ENCODE data around the gene MINDY4. TPM values are rescaled to one million over a fixed set of nuclear protein-coding genes. Genes with fewer than 3 reads are reported as not detected.

Gene MINDY4
- total and polyA plus RNA-seq, 2 donors (not counting 1 experiment from before 2014, with no cell fraction given): 0.12 to 1.1 TPM

DNA sequence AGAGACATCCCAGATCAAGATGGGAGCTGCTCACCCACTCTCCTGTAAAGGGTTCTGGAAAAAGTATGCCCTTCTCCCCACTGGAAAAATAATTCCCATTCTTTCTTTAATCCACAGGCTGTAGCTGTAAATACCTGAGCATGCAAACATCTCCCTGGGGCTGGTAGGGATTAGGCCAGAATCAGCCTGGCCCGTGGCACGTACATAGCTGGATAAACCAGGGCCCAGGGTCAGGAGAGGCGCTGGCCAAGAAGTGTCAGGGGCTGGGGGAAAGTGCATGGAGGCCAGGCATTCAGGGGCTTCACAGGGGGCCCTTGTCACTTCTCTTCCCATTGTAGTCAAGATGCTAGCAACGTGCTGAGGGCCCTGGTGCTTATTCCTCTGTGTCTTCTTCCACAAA lies 109.7 kb downstream of the MINDY4 start:
- TF ChIP-seq, protein P1, sequence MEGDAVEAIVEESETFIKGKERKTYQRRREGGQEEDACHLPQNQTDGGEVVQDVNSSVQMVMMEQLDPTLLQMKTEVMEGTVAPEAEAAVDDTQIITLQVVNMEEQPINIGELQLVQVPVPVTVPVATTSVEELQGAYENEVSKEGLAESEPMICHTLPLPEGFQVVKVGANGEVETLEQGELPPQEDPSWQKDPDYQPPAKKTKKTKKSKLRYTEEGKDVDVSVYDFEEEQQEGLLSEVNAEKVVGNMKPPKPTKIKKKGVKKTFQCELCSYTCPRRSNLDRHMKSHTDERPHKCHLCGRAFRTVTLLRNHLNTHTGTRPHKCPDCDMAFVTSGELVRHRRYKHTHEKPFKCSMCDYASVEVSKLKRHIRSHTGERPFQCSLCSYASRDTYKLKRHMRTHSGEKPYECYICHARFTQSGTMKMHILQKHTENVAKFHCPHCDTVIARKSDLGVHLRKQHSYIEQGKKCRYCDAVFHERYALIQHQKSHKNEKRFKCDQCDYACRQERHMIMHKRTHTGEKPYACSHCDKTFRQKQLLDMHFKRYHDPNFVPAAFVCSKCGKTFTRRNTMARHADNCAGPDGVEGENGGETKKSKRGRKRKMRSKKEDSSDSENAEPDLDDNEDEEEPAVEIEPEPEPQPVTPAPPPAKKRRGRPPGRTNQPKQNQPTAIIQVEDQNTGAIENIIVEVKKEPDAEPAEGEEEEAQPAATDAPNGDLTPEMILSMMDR (IDR thresholded peaks at IDR 0.05): no peak
- no peak for TF ChIP-seq EZH2 (IDR thresholded peaks at IDR 0.05; ENCODE audit: borderline replicate concordance, insufficient read depth, low read depth, low read length, poor library complexity, severe bottlenecking)
- 88% methylated on average over 4 of the region's 4 CpGs for WGBS (ENCODE audit: insufficient coverage)
- ChIA-PET POLR2A (no interaction called here), CTCF (no interaction called here)
- Histone ChIP-seq H3K9ac (ENCODE audit: low read length) (no peak overlapping the region), H3K27me3 (replicated peaks in 1 of 4; ENCODE audit: control extremely low read depth in 1 of 4, control insufficient read depth in 3 of 4, insufficient read depth in 4 of 4, low read length in 3 of 4) (no peaks in the 10 kb centered on the region), H3K27ac (ENCODE audit: low read length in 2 of 2) (no peak overlapping the region), H3K36me3 (replicated peaks in 1 of 2; ENCODE audit: control extremely low read depth in 1 of 2, control insufficient read depth in 1 of 2, extremely low read depth in 1 of 2, insufficient read depth in 2 of 2, low read length in 1 of 2) (no peaks in the 10 kb centered on the region), H2AFZ (ENCODE audit: insufficient read depth, low read depth, low read length, poor library complexity, severe bottlenecking) (no peak overlapping the region), H3K79me2 (ENCODE audit: control insufficient read depth, insufficient read depth, low read length) (no peaks in the 10 kb centered on the region), H4K20me1 (ENCODE audit: control insufficient read depth, insufficient read depth, low read length, poor library complexity, severe bottlenecking) (no peaks in the 10 kb centered on the region), H3K4me2 (replicated peaks; ENCODE audit: low read depth, low read length, poor library complexity, severe bottlenecking) (no peak overlapping the region), H3K4me3 (ENCODE audit: control extremely low read depth in 1 of 5, extremely low read depth in 1 of 5, insufficient read depth in 1 of 5, low read depth in 2 of 5, low read length in 4 of 5) (no peak overlapping the region), H3K9me3 (ENCODE audit: control extremely low read depth in 1 of 3, control insufficient read depth in 2 of 3, insufficient read depth in 1 of 3, low read length in 2 of 3) (no peaks in the 10 kb centered on the region), H3K4me1 (ENCODE audit: control insufficient read depth in 2 of 2, insufficient read depth in 2 of 2, low read length in 2 of 2) (no peaks in the 10 kb centered on the region)
- DNase-seq (no peak), ATAC-seq (ENCODE audit: low read depth) (no peak)
- Mint-ChIP-seq H3K4me3 (no peak overlapping the region), H3K27ac (no peak overlapping the region), H3K27me3 (no peaks in the 10 kb centered on the region), H3K9me3 (ENCODE audit: insufficient read depth) (no peaks in the 10 kb centered on the region), H3K4me1 (no peaks in the 10 kb centered on the region)
- intact Hi-C loops (cut with micrococcal nuclease): no loop called here

DNA sequence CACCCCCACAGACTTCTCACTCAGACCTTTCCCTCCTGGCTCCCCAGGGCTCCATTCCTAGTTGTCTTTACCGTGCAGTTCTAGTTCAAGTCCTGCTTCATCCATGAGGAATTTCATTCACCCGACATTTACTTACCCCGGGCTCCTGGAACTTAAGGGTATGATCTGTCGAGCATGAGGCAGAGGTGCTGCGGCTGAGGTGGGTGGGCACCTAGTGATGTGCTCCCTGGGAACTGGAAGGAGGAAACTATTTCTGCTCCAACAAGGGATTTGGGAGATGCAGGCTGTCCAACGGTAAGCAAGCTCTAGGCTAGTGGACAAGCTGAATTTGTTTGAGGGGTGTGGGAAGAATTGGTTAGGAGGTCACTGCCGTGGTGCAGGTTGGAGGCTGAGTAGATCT lies 110.2 kb downstream of the MINDY4 start:
- H3K4me1 Mint-ChIP-seq: no peaks in the 10 kb centered on the region
- Histone ChIP-seq H3K27me3 (replicated peaks in 1 of 4; ENCODE audit: control extremely low read depth in 1 of 4, control insufficient read depth in 3 of 4, insufficient read depth in 4 of 4, low read length in 3 of 4) (no peaks in the 10 kb centered on the region), H3K4me1 (ENCODE audit: control insufficient read depth in 2 of 2, insufficient read depth in 2 of 2, low read length in 2 of 2) (no peaks in the 10 kb centered on the region), H3K27ac (ENCODE audit: low read length in 2 of 2) (no peak overlapping the region), H3K4me2 (replicated peaks; ENCODE audit: low read depth, low read length, poor library complexity, severe bottlenecking) (no peak overlapping the region), H4K20me1 (ENCODE audit: control insufficient read depth, insufficient read depth, low read length, poor library complexity, severe bottlenecking) (no peaks in the 10 kb centered on the region), H3K4me3 (ENCODE audit: control extremely low read depth in 1 of 5, extremely low read depth in 1 of 5, insufficient read depth in 1 of 5, low read depth in 2 of 5, low read length in 4 of 5) (no peak overlapping the region), H3K9me3 (ENCODE audit: control extremely low read depth in 1 of 3, control insufficient read depth in 2 of 3, insufficient read depth in 1 of 3, low read length in 2 of 3) (no peaks in the 10 kb centered on the region), H2AFZ (ENCODE audit: insufficient read depth, low read depth, low read length, poor library complexity, severe bottlenecking) (no peak overlapping the region), H3K79me2 (ENCODE audit: control insufficient read depth, insufficient read depth, low read length) (no peaks in the 10 kb centered on the region), H3K9ac (ENCODE audit: low read length) (no peak overlapping the region), H3K36me3 (replicated peaks in 1 of 2; ENCODE audit: control extremely low read depth in 1 of 2, control insufficient read depth in 1 of 2, extremely low read depth in 1 of 2, insufficient read depth in 2 of 2, low read length in 1 of 2) (no peaks in the 10 kb centered on the region)
- ChIA-PET POLR2A (no interaction called here), CTCF (no interaction called here)
- TF ChIP-seq, protein P1 (IDR thresholded peaks at IDR 0.05): no peak
- TF ChIP-seq EZH2 (IDR thresholded peaks at IDR 0.05; ENCODE audit: borderline replicate concordance, insufficient read depth, low read depth, low read length, poor library complexity, severe bottlenecking): no peak
- intact Hi-C loops (cut with micrococcal nuclease): no loop called here
- H3K4me3 Mint-ChIP-seq: no peak overlapping the region
- H3K27me3 Mint-ChIP-seq: no peaks in the 10 kb centered on the region
- 93% methylated on average over 4 of the region's 7 CpGs for WGBS (ENCODE audit: insufficient coverage)
- no peak for DNase-seq
- ATAC-seq (ENCODE audit: low read depth): no peak
- H3K9me3 Mint-ChIP-seq (ENCODE audit: insufficient read depth): no peaks in the 10 kb centered on the region
- no peak overlapping the region for H3K27ac Mint-ChIP-seq
